ENCODE data around the gene PRUNE2. TPM values are rescaled to one million over a fixed set of nuclear protein-coding genes. Genes with fewer than 3 reads are reported as not detected.
"Not testable (repeated sequence)": the region's sequence is repeated elsewhere in the genome, so short reads cannot be mapped to it uniquely, and the experiment has no call there.

PRUNE2 gene
- total RNA-seq, 3 donors from 2014 or later = 4.6 to 14.7 (median 12.0) TPM

DNA sequence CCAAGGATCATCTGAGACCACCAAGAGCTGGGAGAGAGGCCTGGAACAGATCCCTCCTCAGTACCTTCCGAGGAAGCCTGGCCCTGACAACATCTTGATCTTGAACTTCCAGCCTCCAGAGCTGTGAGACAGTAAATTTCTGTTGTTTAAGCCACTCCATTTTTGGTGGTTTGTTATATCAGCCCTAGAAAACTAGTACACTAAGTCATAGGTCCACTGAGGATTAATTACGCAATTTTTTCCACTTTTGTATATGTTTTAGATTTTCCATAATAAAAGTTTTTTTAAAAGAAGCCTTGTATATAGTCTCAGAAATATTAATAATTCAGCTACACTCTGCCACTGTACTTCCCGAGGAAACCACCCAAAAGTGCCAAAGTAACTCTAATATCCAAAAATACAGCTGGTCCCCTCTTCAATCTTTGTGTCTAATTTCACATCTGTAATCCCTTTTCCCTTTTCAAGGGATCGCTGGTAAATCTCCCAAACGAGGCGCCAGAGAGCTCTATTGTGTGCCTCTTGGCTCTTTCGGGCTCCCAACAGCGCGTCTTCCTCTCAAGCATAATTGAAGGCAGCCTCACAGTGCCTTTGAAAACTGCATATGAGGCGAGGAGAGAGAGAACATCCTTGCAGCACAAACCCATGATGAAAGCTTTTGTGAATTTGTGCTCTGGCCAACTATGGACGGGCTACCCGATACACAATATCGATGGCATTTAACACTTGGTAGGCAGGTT is 32.7 kb downstream of the PRUNE2 start:
- Histone ChIP-seq H3K27me3 (no peaks in the 10 kb centered on the region), H3K4me1 (no peaks in the 10 kb centered on the region), H3K36me3 (no peaks in the 10 kb centered on the region), H3K4me3 (no peak overlapping the region), H3K9me3 (no peaks in the 10 kb centered on the region), H3K27ac (peak overlapping the region in 1 of 2 donors; percentile 39)
- no peak for DNase-seq (ENCODE audit: low spot score in 2 of 2)
- TF ChIP-seq POLR2AphosphoS5 (IDR thresholded peaks at IDR 0.05) = no peak
- no peak for TF ChIP-seq POLR2A (IDR thresholded peaks at IDR 0.05)
- TF ChIP-seq, protein P1, sequence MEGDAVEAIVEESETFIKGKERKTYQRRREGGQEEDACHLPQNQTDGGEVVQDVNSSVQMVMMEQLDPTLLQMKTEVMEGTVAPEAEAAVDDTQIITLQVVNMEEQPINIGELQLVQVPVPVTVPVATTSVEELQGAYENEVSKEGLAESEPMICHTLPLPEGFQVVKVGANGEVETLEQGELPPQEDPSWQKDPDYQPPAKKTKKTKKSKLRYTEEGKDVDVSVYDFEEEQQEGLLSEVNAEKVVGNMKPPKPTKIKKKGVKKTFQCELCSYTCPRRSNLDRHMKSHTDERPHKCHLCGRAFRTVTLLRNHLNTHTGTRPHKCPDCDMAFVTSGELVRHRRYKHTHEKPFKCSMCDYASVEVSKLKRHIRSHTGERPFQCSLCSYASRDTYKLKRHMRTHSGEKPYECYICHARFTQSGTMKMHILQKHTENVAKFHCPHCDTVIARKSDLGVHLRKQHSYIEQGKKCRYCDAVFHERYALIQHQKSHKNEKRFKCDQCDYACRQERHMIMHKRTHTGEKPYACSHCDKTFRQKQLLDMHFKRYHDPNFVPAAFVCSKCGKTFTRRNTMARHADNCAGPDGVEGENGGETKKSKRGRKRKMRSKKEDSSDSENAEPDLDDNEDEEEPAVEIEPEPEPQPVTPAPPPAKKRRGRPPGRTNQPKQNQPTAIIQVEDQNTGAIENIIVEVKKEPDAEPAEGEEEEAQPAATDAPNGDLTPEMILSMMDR (IDR thresholded peaks at IDR 0.05) = no peak
- intact Hi-C loops (cut with DNase I; ENCODE audit: low total_unique reads) = no loop called here

- DNase-seq (ENCODE audit: low spot score in 2 of 2) = no peak
- Histone ChIP-seq H3K36me3 (no peaks in the 10 kb centered on the region), H3K27ac (no peak overlapping the region), H3K4me3 (peak overlapping the region in 2 of 3 donors; percentile 14 to 48), H3K9me3 (no peaks in the 10 kb centered on the region), H3K4me1 (no peaks in the 10 kb centered on the region), H3K27me3 (no peaks in the 10 kb centered on the region)
- TF ChIP-seq POLR2A (IDR thresholded peaks at IDR 0.05) (no peak), POLR2AphosphoS5 (IDR thresholded peaks at IDR 0.05) (no peak)
- TF ChIP-seq, protein P1 (IDR thresholded peaks at IDR 0.05) = no peak
- intact Hi-C loops (cut with DNase I; ENCODE audit: low total_unique reads) = no loop called here
These were observed 37.0 kb downstream of the PRUNE2 start for GRCh38 chr9:76868897-76869296.

DNA sequence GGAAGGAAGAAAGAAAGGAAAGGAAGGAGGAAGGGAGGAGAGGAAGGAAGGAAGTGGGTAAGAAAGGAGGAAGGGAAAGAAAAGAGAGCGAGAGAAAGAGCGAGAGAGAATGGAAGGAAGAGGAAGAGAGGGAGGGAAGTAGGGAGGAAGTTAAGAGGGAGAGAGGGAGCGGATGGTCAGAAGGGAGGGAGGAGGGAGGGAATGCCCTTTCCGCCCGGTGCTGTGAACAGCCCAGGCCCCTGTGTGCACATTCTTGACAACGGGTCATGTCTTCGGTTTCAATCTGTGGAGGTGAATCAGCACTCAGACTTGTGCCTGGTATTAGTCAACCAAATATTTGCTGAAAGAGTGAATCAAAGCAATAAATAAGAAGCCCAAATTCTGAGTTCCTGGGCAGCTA is 39.2 kb downstream of the PRUNE2 start:
- no peak for DNase-seq (ENCODE audit: low spot score in 2 of 2)
- no peaks in the 10 kb centered on the region for H3K36me3 ChIP-seq
- H3K4me3 ChIP-seq = no peak overlapping the region
- H3K27me3 ChIP-seq = no peaks in the 10 kb centered on the region
- no peaks in the 10 kb centered on the region for H3K9me3 ChIP-seq
- no peak overlapping the region for H3K27ac ChIP-seq
- no peak for TF ChIP-seq POLR2A (IDR thresholded peaks at IDR 0.05)
- TF ChIP-seq, protein P1 (IDR thresholded peaks at IDR 0.05) = no peak
- no peak for TF ChIP-seq POLR2AphosphoS5 (IDR thresholded peaks at IDR 0.05)
- H3K4me1 ChIP-seq = no peaks in the 10 kb centered on the region
- intact Hi-C loops (cut with DNase I; ENCODE audit: low total_unique reads) = loop anchor here (2.0 kb wide), 1 partner anchor 78 kb away; no protein-coding TSS in a partner anchor

DNA sequence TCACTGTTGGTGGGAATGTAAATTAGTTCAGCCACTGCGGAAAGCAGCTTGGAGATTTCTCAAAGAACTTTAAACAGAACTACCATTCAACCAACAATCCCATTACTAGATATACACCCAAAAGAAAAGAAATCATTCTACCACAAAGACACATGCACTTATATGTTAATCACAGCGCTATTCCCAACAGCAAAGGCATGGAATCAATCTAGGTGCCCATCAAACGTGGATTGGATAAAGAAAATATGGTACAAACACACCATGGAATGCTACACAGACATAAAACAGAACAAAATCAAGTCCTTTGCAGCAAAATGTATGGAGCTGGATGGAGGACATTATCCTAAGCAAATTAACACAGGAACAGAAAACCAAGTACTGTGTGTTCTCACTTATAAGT is 42.1 kb downstream of the PRUNE2 start:
- Histone ChIP-seq H3K9me3 (no peaks in the 10 kb centered on the region), H3K36me3 (no peaks in the 10 kb centered on the region), H3K4me1 (no peaks in the 10 kb centered on the region), H3K27me3 (no peaks in the 10 kb centered on the region), H3K27ac (no peak overlapping the region), H3K4me3 (no peak overlapping the region)
- TF ChIP-seq, protein P1 (IDR thresholded peaks at IDR 0.05) = no peak
- no peak for TF ChIP-seq POLR2A (IDR thresholded peaks at IDR 0.05)
- TF ChIP-seq POLR2AphosphoS5 (IDR thresholded peaks at IDR 0.05) = no peak
- intact Hi-C loops (cut with DNase I; ENCODE audit: low total_unique reads) = no loop called here
- DNase-seq (ENCODE audit: low spot score in 2 of 2) = no peak

DNA sequence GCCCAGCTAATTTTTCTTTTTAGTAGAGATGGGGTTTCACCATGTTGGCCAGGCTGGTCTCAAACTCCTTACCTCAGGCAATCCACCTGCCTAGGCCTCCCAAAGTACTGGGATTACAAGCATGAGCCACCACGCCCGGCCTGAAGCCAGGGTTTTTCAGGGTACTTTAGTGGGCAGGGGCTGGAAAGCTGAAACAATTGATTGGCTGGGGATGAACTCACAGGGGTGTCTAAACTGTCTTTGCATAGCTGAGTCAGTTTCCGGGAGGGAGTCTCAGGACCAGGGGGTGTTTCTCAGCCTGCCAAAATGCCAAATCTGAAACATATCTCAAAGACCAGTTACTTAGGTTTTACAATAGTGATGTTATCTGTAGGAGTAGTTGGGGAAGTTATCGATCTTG is 46.1 kb downstream of the PRUNE2 start:
- no peaks in the 10 kb centered on the region for H3K36me3 ChIP-seq
- TF ChIP-seq POLR2A (IDR thresholded peaks at IDR 0.05) (no peak), POLR2AphosphoS5 (IDR thresholded peaks at IDR 0.05) (no peak)
- TF ChIP-seq, protein P1 (IDR thresholded peaks at IDR 0.05) = no peak
- H3K4me3 ChIP-seq = no peak overlapping the region
- no peaks in the 10 kb centered on the region for H3K4me1 ChIP-seq
- no peaks in the 10 kb centered on the region for H3K9me3 ChIP-seq
- H3K27me3 ChIP-seq = no peaks in the 10 kb centered on the region
- no peak overlapping the region for H3K27ac ChIP-seq
- no peak for DNase-seq (ENCODE audit: low spot score in 2 of 2)
- intact Hi-C loops (cut with DNase I; ENCODE audit: low total_unique reads) = no loop called here

- H3K4me1 ChIP-seq; DNase-seq (ENCODE audit: low spot score in 2 of 2); H3K4me3 ChIP-seq; H3K27ac ChIP-seq; intact Hi-C loops (cut with DNase I; ENCODE audit: low total_unique reads); H3K27me3 ChIP-seq; H3K9me3 ChIP-seq; H3K36me3 ChIP-seq: not testable (repeated sequence)
These were observed 47.7 kb downstream of the PRUNE2 start for GRCh38 chr9:76858248-76858647.

All from breast epithelium (tissue), 4 donors.